GM18519 (cell line): Measurements from ENCODE around the gene SPOUT1.
A peak's percentile ranks its signal among the peaks of the same experiment; 100 is the strongest.
"Not testable (repeated sequence)": the region's sequence is repeated elsewhere in the genome, so short reads cannot be mapped to it uniquely, and the experiment has no call there.

Experiments
- ATAC-seq: cut with Tn5 transposase; IDR thresholded peaks from one replicate; pipeline ENCODE4 v1.9.1; 2021; ENCODE audit warnings: mild to moderate bottlenecking, moderate library complexity; ENCODE audit not compliant: unreplicated experiment, low FRiP score

Gene SPOUT1, protein sequence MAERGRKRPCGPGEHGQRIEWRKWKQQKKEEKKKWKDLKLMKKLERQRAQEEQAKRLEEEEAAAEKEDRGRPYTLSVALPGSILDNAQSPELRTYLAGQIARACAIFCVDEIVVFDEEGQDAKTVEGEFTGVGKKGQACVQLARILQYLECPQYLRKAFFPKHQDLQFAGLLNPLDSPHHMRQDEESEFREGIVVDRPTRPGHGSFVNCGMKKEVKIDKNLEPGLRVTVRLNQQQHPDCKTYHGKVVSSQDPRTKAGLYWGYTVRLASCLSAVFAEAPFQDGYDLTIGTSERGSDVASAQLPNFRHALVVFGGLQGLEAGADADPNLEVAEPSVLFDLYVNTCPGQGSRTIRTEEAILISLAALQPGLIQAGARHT

GRCh38 chr9:128829477-128830251 lies at the start of gene SPOUT1:
SPOUT1 (minus strand) TSS chr9:128829794; CDS start chr9:128829780, 14 bp downstream.
- peak; percentile 91 for ATAC-seq

- ATAC-seq: no peak
Observed at GRCh38 chr9:128877852-128878251, 48.3 kb upstream of the SPOUT1 start.

DNA sequence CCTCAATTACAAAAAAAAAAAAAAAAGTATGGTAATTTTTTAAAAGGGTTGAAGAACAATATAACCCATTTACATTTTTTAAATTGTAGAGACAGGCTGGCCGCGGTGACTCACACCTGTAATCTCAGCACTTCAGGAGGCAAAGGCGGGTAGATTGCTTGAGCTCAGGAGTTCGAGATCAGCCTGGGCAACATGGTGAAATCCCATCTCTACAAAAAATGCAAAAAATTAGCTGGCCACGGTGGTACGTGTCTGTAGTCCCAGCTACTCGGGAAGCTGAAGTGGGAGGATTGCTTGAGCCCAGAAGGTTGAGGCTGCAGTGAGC lies 41.3 kb upstream of the SPOUT1 start:
- ATAC-seq: not testable (repeated sequence)

DNA sequence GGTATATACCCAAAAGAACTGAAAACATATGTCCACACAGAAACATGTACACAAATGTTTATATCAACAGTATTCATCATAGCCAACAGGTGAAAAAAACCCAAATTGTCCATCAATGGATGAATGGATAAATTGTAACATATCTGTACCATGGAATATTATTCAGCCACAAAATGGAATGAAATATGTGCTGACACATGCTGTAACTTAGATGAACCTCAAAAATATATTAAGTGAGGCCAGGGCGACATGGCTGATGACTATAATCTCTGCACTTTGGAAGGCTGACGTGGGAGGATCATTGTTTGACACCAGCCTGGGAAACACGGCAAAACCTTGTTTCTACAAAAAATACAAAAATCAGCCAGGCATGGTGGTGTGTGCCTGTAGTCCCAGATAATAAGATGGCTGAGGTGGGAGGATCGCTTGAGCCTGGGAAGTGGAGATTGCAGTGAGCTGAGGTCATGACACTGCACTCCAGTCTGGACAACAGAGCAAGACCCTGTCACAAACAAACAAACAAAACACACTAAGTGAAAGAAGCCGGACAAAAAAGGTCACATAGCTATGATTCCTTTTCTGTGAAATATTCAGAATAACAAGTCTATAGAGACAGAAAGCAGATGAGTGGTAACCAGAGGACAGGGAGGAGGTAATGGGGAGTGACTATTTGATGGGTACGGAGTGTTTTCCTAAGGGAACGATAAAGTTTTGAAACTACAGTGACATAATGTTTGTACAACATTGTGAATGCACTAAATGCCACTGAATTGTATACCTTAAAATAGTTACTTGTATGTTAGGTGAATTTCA lies 40.7 kb upstream of the SPOUT1 start:
- ATAC-seq: no peak

DNA sequence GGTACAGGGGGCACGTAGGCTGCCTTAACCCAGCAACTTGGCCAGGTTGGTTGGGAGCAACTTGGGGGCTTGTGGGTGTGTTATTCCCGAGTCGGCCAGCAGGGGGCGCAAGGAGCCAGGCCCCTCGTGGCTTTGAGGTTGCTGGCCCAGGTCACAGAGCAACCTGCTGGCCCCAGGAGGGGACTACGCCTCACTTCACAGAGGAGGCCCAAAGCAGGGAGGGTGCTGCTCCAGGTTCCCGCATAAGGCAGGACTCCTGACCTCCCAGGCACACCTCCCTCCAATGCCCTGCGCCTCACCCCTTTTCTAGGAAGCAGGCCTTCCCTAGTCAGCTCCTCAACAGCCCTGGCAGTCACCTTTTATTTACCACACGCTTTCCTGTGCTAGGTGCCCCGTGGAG lies 34.1 kb upstream of the SPOUT1 start:
- ATAC-seq: no peak

- ATAC-seq: no peak
Observed at GRCh38 chr9:128862401-128862851, 32.8 kb upstream of the SPOUT1 start.

- ATAC-seq: no peak
Observed at GRCh38 chr9:128861501-128861900, 31.9 kb upstream of the SPOUT1 start.

DNA sequence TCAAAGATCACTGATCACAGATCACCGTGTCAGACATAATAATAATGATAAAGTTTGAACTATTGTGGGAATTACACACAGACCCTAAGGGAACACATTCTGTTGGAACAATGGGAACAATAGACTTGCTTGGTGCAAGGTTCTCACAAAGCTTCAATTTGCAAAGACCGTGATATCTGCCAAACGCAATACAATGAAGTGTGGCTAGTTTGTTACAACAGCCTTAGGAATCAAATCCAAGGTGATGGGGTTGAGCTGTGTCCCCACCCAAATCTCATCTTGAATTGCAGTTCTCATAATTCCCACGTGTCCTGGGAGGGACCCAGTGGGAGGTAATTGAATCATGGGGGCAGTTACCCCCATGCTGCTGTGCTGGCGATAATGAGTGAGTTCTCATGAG lies 31.3 kb upstream of the SPOUT1 start:
- ATAC-seq: no peak

- ATAC-seq: not testable (repeated sequence)
Observed at GRCh38 chr9:128858476-128858875, 28.9 kb upstream of the SPOUT1 start.

DNA sequence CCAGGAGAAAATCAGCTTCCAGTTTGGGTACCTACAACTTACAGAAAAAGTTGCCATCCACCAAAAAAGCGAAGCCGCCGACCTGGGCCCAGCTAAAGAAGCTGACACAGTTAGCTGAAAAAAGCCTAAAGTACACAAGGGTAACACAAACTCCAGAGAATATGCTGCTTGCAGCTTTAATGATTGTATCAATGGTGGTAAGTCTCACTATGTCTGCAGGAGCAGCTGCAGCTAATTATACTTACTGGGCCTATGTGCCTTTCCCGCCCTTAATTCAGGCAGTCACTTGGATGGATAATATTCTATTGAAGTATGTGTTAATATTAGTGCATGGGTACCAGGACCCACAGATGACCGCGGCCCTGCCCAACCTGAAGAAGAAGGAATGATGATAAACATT lies 24.9 kb upstream of the SPOUT1 start:
- not testable (repeated sequence) for ATAC-seq

DNA sequence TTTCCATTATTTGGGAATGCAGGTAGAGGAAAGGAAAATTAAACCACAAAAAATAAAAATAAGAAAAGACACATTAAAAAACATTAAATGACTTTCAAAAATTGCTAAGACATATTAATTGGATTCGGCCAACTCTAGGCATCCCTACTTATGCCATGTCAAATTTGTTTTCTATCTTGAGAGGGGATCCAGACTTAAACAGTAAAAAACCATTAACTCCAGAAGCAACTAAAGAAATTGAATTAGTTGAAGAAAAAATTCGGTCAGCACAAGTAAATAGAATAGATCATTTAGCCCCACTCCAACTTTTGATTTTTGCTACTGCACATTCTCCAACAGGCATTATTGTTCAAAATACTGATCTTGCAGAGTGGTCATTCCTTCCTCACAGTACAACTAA lies 23.1 kb upstream of the SPOUT1 start:
- ATAC-seq: not testable (repeated sequence)

GRCh38 chr9:128851779-128852600 lies 22.4 kb upstream of the SPOUT1 start:
- ATAC-seq: not testable (repeated sequence)

DNA sequence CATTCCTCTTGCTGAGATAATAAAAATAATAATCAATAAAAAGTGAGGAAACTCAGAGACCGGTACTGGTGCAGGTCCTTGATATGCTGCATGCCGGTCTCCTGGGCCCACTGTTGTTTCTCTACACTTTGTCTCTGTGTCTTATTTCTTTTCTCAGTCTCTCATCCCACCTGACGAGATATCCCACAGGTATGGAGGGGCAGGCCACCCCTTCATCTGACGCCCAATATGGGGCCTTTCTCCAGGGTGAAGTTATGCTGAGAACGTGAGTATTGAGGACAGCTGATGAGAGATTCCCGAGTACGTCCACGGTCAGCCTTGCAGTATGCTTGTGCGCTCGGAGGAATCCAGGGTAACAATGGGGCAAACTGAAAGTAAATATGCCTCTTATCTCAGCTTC lies 21.4 kb upstream of the SPOUT1 start:
- ATAC-seq: not testable (repeated sequence)

DNA sequence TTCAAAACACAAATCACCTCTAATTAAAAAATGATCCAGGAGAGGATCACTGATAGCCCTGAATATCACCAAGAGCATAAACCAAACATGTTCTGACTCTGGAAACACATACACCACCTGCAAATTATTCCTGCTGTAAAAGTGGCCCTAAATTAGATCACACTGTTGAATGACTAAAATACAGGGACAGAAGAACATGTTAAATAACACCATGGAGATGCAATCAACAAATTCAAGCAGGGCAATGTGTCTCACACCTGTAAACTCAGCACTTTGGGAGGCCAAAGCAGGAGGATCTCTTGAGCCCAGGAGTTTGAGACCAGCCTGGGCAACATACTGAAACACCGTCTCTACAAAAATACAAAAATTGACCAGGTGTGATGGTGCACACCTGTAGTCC lies 18.2 kb upstream of the SPOUT1 start:
- no peak for ATAC-seq

- ATAC-seq: no peak
Observed at GRCh38 chr9:128846680-128847030, 17.1 kb upstream of the SPOUT1 start.

DNA sequence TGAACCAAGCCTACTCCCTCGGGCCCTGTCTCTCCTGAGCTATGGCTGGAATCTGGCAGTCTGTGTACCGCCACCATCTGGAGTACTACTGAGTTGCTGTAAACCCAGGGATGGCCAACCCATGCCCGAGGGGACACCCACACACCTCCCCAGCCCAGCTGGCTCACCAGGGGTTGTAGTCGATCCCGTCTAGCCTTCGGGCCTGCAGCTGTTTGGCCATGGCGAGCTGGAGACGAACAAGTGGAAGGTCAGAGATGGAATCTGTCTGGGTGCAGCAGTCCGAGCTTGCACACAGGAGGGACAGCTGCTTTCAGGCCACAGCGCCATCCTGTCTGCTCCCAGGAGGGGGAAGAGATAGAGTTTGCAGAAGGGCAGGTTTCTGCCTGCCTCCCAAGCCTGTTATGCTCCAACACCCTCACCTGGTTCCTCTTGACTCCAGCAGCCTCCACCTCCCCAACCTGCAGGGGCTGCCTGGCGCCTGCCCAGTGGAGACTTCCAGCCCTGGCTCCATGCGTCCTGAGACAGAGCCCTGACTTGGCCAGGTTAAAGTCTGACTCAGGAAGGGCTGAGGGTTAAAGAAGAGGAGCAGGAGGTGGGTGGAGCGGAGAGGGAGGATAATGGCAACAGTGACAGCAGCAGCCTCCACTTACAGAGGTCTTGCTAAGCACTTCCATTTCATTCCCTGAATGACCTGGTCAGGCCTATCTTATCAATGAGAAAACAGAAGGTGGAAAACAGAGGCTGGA lies 15.8 kb upstream of the SPOUT1 start:
- no peak for ATAC-seq

DNA sequence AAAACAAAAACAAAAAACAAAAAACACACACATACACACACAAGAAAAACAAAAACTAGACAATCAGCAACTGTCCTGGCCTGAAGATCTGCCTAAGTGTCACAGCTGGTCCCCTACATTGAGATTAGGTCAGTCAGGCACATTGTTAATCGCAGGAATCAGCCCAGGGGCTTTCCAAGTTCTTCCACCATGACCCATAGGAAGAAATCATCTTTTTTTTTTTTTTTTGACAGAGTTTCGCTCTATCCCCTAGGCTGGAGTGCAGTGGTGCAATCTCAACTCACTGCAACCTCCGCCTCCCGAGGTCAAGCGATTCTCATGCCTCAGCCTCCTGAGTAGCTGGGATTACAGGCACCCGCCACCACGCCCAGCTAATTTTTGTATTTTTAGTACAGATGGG lies 13.6 kb upstream of the SPOUT1 start:
- ATAC-seq: not testable (repeated sequence)

- no peak for ATAC-seq
Observed at GRCh38 chr9:128841694-128842492, 12.3 kb upstream of the SPOUT1 start.

- ATAC-seq: no peak
Observed at GRCh38 chr9:128840524-128840923, 10.9 kb upstream of the SPOUT1 start.
